HepG2 (cell line): Measurements from ENCODE around the gene HSPA1A. TPM values are rescaled to one million over a fixed set of nuclear protein-coding genes. Genes with fewer than 3 reads are reported as not detected.

Source experiments
- CREM ChIP-seq, 2 experiments: sonication (generic) in 1 of 2; formaldehyde crosslinking in 1 of 2; IDR thresholded peaks; 2 replicates each; pipeline versions ENCODE4 v1.4.0 to v1.6.1; 2016 to 2020; ENCODE audit warnings: antibody characterized with exemption in 1 of 2, mild to moderate bottlenecking in 1 of 2, missing genetic modification reagents in 1 of 2
- DDIT3 ChIP-seq: sonication (generic); formaldehyde crosslinking; IDR thresholded peaks from 2 replicates; pipeline ENCODE4 v1.4.0; 2020; ENCODE audit warnings: mild to moderate bottlenecking, missing genetic modification reagents
- DMAP1 ChIP-seq: IDR thresholded peaks from 2 replicates; pipeline ENCODE4 v1.6.1; 2016
- GPBP1L1 ChIP-seq: sonication (generic); formaldehyde crosslinking; IDR thresholded peaks from 2 replicates; pipeline ENCODE4 v1.5.0; 2020; ENCODE audit warnings: mild to moderate bottlenecking, missing genetic modification reagents
- HMGXB4 ChIP-seq, 2 experiments: sonication (generic) in 1 of 2; formaldehyde crosslinking in 1 of 2; IDR thresholded peaks; 2 replicates each; pipeline versions ENCODE4 v1.4.0 to v1.6.1; 2018 to 2020; ENCODE audit warnings: missing genetic modification reagents in 2 of 2, borderline replicate concordance in 1 of 2, low read depth in 1 of 2, mild to moderate bottlenecking in 1 of 2, missing biosample characterization in 1 of 2
- NFE2L2 ChIP-seq: fragments of 150-350 bp; IDR thresholded peaks from 2 replicates; pipeline ENCODE4 v1.6.1; 2014; ENCODE audit warnings: low read length
- PAXIP1 ChIP-seq: sonication (generic); formaldehyde crosslinking; conservative IDR thresholded peaks from 2 replicates; pipeline ENCODE4 v1.4.0; 2020; ENCODE audit warnings: mild to moderate bottlenecking, missing genetic modification reagents, moderate library complexity
- POGZ ChIP-seq: sonication (generic); formaldehyde crosslinking; IDR thresholded peaks from 2 replicates; pipeline ENCODE4 v1.4.0; 2020; ENCODE audit warnings: mild to moderate bottlenecking, missing genetic modification reagents
- RBM22 ChIP-seq: fragments of 200-400 bp; formaldehyde crosslinking; optimal IDR thresholded peaks from 2 replicates; pipeline ENCODE3; 2017; ENCODE audit warnings: mild to moderate bottlenecking, low read length, moderate library complexity
- RFX3 ChIP-seq: IDR thresholded peaks from 2 replicates; pipeline ENCODE4 v1.6.1; 2016; ENCODE audit warnings: missing biosample characterization, missing genetic modification reagents
- SIX1 ChIP-seq: sonication (generic); formaldehyde crosslinking; IDR thresholded peaks from 2 replicates; pipeline ENCODE4 v1.4.0; 2020; ENCODE audit warnings: missing genetic modification reagents, borderline replicate concordance
- ZBTB42 ChIP-seq: sonication (generic); formaldehyde crosslinking; IDR thresholded peaks from 2 replicates; pipeline ENCODE4 v1.5.0; 2020; ENCODE audit warnings: mild to moderate bottlenecking, missing genetic modification reagents
- ZNF275 ChIP-seq: sonication (generic); formaldehyde crosslinking; IDR thresholded peaks from 2 replicates; pipeline ENCODE4 v1.8.0; 2022; ENCODE audit warnings: missing genetic modification reagents, mild to moderate bottlenecking, inconsistent platforms, borderline replicate concordance
- ZNF460 ChIP-seq: sonication (generic); formaldehyde crosslinking; IDR thresholded peaks from 2 replicates; pipeline ENCODE4 v1.5.1; 2020; ENCODE audit warnings: missing genetic modification reagents, mild to moderate bottlenecking, borderline replicate concordance
- ZNF496 ChIP-seq: sonication (generic); formaldehyde crosslinking; IDR thresholded peaks from 2 replicates; pipeline ENCODE4 v1.8.1; 2023; ENCODE audit warnings: mild to moderate bottlenecking, moderate library complexity, missing genetic modification reagents; ENCODE audit not compliant: insufficient replicate concordance
- ZNF572 ChIP-seq: sonication (generic); formaldehyde crosslinking; IDR thresholded peaks from 2 replicates; pipeline ENCODE4 v1.5.1; 2020; ENCODE audit warnings: mild to moderate bottlenecking, missing genetic modification reagents
- ZNF619 ChIP-seq: sonication (generic); formaldehyde crosslinking; IDR thresholded peaks from 2 replicates; pipeline ENCODE4 v1.4.0; 2020; ENCODE audit warnings: mild to moderate bottlenecking, missing genetic modification reagents
- ZNF652 ChIP-seq: IDR thresholded peaks from 2 replicates; pipeline ENCODE4 v1.6.1; 2016; ENCODE audit warnings: low read depth, borderline replicate concordance
- polyA plus RNA-seq, 8 experiments: library from polyadenylated mRNA; depleted of rRNA in 3 of 8; stranded (reverse) in 7 of 8; unstranded in 1 of 8; fragments of >200 nt; fragmentation: Illumina TruSeq in 4 of 8; extraction: Trizol in 4 of 8; gene quantifications; 2 replicates each; pipeline versions ENCODE4 v1.2.1 to v1.2.3, GENCODE V29; 2011 to 2016; ENCODE audit warnings: low read depth in 4 of 8, missing spikeins in 1 of 8, mixed read lengths in 1 of 8; ENCODE audit not compliant: insufficient read depth in 1 of 8
- total RNA-seq, 5 experiments: library from RNA; depleted of rRNA; stranded (reverse); fragments of >200 nt; fragmentation: Illumina TruSeq; extraction: Trizol; gene quantifications; 2 replicates each; pipeline ENCODE4 v1.2.3, GENCODE V29; 2016; ENCODE audit warnings: low read depth in 1 of 5

The HSPA1A gene
- total and polyA plus RNA-seq, 2 of the 13 experiments (the other 11 are each of a cell fraction or from before 2014, with no cell fraction given): 44.5 to 85.0 TPM

GRCh38 chr6:31834367-31835250 is 19.3 kb downstream of the HSPA1A start (continued):
- TF ChIP-seq ZNF496 (CRISPR knock-in tag) (no peak), RBM22 (peak; percentile 94), CREM (IDR thresholded peaks at IDR 0.05) (peak; percentile 57; the same call in 1 of the 2 replicates), CREM (CRISPR knock-in tag; IDR thresholded peaks at IDR 0.05) (no peak), ZNF619 (no peak; the same call in 1 of the 2 replicates), DDIT3 (CRISPR knock-in tag) (no peak), DMAP1 (CRISPR knock-in tag) (peak; percentile 88), ZNF460 (CRISPR knock-in tag) (no peak), SIX1 (CRISPR knock-in tag) (peak; percentile 50; the same call in 1 of the 2 replicates), RFX3 (CRISPR knock-in tag) (no peak; the same call in 1 of the 2 replicates), GPBP1L1 (CRISPR knock-in tag) (no peak), HMGXB4 (CRISPR knock-in tag; IDR thresholded peaks at IDR 0.05; ENCODE audit: borderline replicate concordance in 1 of 2, low read depth in 1 of 2) (peak; percentile 85 to 89; a peak in 2 of 4 replicates), NFE2L2 (no peak), ZNF572 (peak; percentile 90), ZNF652 (CRISPR knock-in tag) (no peak), POGZ (CRISPR knock-in tag) (no peak; the same call in 1 of the 2 replicates), ZBTB42 (CRISPR knock-in tag) (peak; percentile 62; the same call in 1 of the 2 replicates), ZNF275 (peak; percentile 14; the same call in 1 of the 2 replicates), PAXIP1 (CRISPR knock-in tag) (peak; percentile 56; the same call in 1 of the 2 replicates)
